H1 (cell line): Measurements from ENCODE around the gene MBD3L2.

Experiments used
- ATF2 ChIP-seq: IDR thresholded peaks from 2 replicates; pipeline ENCODE4 v1.6.1; 2012; ENCODE audit warnings: low read length, inconsistent platforms
- BRCA1 ChIP-seq: IDR thresholded peaks from 2 replicates; pipeline ENCODE4 v1.6.1; 2012; ENCODE audit warnings: low read depth, low read length, improper control_type of control experiment
- CREB1 ChIP-seq: IDR thresholded peaks from 2 replicates; pipeline ENCODE4 v1.6.1; 2012; ENCODE audit warnings: inconsistent platforms
- CTCF ChIP-seq, 3 experiments: IDR thresholded peaks; 1 replicate in 2 of 3; 2 replicates in 1 of 3; pipeline versions ENCODE4 v1.5.1 to v1.6.1; 2011; ENCODE audit warnings: low read length in 3 of 3, mild to moderate bottlenecking in 3 of 3, inconsistent platforms in 2 of 3, low read depth in 1 of 3, moderate library complexity in 1 of 3; ENCODE audit not compliant: insufficient read depth in 1 of 3; ENCODE audit errors: control extremely low read depth in 1 of 3
- EZH2 ChIP-seq: fragments of 200-600 bp; sonication (generic); IDR thresholded peaks from 2 replicates; pipeline ENCODE4 v1.7.1; 2012; ENCODE audit warnings: low read depth, mild to moderate bottlenecking, moderate library complexity, low read length, inconsistent platforms; ENCODE audit not compliant: severe bottlenecking
- HDAC6 ChIP-seq: IDR thresholded peaks from one replicate; pipeline ENCODE4 v1.7.1; 2012; ENCODE audit warnings: low read depth, mild to moderate bottlenecking, inconsistent platforms, low read length, moderate library complexity
- JUND ChIP-seq: IDR thresholded peaks from 2 replicates; pipeline ENCODE4 v1.6.1; 2011; ENCODE audit warnings: mild to moderate bottlenecking, improper control_type of control experiment, low read length
- KDM1A ChIP-seq: fragments of 200-600, 300-600 bp; sonication (generic); IDR thresholded peaks from 2 replicates; pipeline ENCODE4 v1.7.1; 2016; ENCODE audit warnings: mild to moderate bottlenecking, low read length, borderline replicate concordance
- POLR2A ChIP-seq, 2 experiments: IDR thresholded peaks; 1 replicate in 1 of 2; 2 replicates in 1 of 2; pipeline ENCODE4 v1.6.1; 2011; ENCODE audit warnings: low read depth in 2 of 2, low read length in 2 of 2, mild to moderate bottlenecking in 2 of 2; ENCODE audit errors: control extremely low read depth in 1 of 2
- SP4 ChIP-seq: IDR thresholded peaks from 2 replicates; pipeline ENCODE4 v1.6.1; 2012; ENCODE audit warnings: low read length, inconsistent platforms
- TAF1 ChIP-seq: IDR thresholded peaks from 2 replicates; pipeline ENCODE4 v1.6.1; 2011; ENCODE audit warnings: mild to moderate bottlenecking, low read depth, low read length
- TAF7 ChIP-seq: optimal IDR thresholded peaks from 2 replicates; pipeline ENCODE3; 2011; ENCODE audit warnings: low read depth, mild to moderate bottlenecking, inconsistent platforms, low read length, moderate library complexity, borderline replicate concordance

- TF ChIP-seq TAF1 (no peak), ATF2 (no peak), TAF7 (no peak), CTCF (IDR thresholded peaks at IDR 0.05; ENCODE audit: control extremely low read depth in 1 of 3, insufficient read depth in 1 of 3, low read depth in 1 of 3, low read length in 3 of 3) (no peak), SP4 (no peak), POLR2A (IDR thresholded peaks at IDR 0.05; ENCODE audit: control extremely low read depth in 1 of 2, low read depth in 2 of 2, low read length in 2 of 2) (no peak), HDAC6 (no peak), CREB1 (no peak), KDM1A (no peak), EZH2 (no peak), BRCA1 (no peak), JUND (no peak)
Measured at GRCh38 chr19:7063339-7063738, 14.2 kb downstream of the MBD3L2 start.
